M059J (cell line): ENCODE measurements around the gene CIB4. TPM values are rescaled to one million over a fixed set of nuclear protein-coding genes. Genes with fewer than 3 reads are reported as not detected.

Experiments
- DNase-seq: peaks from one replicate; pipeline ENCODE4 v3.0.0-alpha.2; 2012; ENCODE audit warnings: low read depth
- total RNA-seq: library from RNA; depleted of rRNA; stranded (reverse); fragments of >200 nt; shearing (Covaris generic); gene quantifications from 2 replicates; pipeline ENCODE4 v1.2.3, GENCODE V29; 2014

Gene CIB4
- total RNA-seq, 1 experiment from 2014 or later = not detected

DNA sequence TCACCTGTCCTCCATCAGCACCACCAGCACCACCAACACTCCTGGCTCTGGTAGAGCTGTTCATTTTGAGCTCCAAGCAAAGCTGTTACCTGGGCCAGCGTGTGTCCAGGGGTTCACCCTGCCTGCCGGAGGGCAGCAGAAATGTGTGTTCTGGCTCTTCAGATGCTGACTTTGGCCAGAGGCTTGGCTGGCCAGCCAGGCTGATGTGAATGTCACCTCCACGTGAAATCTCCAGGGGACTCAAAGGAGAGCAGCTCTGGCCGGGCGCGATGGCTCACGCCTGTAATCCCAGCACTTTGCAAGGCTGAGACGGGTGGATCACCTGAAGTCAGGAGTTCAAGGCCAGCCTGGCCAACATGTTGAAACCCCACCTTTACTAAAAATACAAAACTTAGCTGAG is 33.5 kb downstream of the CIB4 start:
- no peak for DNase-seq

GRCh38 chr2:26606847-26607190 is 34.3 kb downstream of the CIB4 start:
- no peak for DNase-seq

GRCh38 chr2:26605999-26606846 is 34.9 kb downstream of the CIB4 start:
- no peak for DNase-seq

DNA sequence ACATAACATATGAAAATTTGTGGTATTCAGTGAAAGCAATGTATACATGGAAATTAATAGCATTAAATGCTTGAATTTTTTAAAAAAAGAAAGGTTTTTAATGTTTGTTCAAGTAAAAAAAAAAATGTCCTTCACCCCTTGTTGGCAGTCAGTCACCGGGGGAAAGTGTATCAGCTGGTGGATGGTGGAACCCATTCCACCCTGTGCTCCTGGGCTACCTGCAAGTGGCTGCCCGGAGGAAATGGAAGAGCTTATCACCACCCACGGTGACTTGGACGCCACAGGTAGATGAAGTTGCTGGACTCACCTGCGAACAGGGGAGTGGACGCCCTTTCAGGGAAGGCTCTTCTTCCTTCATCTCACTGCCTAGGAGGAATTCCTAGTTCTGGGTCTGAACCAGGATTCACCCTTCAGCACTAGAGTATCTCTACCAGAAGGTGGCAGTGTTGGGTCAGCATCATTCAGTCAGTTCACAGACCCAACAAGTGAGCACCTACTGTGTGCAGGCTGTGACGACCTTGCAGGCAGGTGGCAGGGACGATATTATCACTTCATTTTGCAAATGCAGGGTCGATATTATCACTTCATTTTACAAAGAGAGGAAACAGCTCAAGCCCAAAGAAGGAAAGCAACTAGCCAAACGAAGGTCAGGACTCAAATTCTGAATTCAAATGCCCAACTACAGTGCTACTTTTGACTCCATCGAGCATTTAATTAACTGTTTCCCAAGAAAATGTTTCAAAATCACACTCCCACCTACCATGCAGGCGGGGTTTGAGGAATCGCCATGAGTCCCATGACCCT is 35.8 kb downstream of the CIB4 start:
- peak; percentile 48 for DNase-seq

- DNase-seq = no peak
Measured at GRCh38 chr2:26602575-26602974, 38.6 kb downstream of the CIB4 start.

DNA sequence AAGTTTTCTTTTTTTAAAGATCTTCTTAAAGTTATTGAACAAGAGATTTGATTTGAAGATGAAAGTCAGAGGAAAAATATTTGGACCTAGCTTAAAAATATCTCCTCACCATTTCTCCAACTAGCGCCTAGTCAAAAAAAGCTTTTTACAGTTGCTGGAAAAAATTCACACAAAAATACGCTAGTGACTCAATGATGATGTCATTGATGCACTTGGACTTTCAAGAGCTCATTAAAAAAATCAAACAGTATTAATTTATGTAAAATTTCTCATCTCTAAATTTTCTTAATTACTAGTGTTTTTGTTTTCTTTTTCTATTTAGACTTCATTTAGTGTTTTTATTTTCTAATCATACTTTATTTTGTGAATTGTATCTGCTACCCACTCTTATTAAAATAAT is 41.8 kb downstream of the CIB4 start:
- DNase-seq = no peak

GRCh38 chr2:26598996-26599373 is 42.2 kb downstream of the CIB4 start:
- no peak for DNase-seq

DNA sequence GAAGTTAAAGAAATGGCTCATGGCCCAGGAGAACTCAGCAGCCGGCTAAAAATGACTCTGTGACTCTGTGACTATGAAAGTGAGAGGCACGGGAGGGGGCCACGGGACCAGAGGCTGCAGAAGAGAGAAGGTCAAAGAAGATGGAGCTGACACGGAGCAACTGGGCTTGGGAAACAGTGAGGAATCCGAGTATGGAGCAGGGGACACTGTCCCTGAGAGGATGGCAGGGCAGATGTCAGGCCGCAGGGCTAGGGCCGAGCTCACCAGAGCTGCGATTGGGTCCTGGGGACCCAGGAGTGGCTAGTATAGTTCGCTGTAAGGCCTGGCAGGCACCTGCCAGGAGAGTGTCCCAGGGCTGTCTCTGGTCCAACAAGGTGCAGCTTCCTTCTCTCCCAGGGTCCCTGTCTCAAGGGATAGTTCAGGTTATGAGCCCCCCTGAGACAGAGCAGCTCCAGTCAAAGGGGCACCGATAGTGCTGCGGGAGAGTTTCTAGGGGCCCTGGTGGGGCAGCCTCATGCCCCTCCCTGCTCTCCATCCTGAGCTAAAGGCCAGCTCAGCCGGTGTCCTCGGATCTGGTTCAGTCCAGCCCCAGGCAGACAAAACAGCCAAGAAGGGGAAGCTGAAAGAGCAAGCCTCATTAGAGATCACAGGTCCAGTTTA is 42.7 kb downstream of the CIB4 start:
- no peak for DNase-seq

DNA sequence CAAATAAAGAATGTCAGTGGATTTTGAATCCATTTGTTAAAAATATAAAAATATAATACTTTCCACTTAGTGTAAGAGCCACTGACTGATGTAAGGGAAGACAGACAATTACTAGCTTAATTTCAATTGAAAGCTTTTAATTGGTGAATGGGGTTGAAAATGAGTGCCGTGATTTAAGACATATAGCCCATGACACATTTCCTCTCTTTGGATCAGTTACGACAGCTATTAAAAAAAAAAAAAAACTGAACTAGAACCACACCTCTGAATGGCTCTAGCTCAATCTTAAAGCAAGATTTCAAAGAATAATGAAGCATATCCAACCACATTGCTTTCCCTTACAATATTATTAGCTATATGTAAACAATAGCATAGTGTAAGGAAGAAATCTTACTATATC is 44.0 kb downstream of the CIB4 start:
- DNase-seq = no peak

DNA sequence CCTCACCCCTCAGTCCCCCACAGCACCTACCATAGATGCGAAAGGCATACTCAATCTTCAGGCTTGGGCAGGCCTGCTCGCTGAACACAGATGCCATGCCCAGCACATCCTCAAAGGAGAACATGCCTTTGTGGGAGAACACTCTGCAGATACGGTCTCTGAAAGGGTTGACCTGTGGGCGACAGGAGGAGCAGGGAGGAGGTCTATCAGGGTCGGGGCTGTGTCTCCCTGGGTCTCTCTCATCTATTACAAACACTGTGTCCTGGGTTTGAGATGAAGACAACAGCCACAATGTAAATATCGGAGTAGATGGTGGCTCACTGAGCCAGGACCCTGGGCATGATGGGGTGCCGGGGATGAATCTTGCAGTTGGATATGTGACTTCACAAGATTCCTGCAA is 46.0 kb downstream of the CIB4 start:
- DNase-seq = no peak

DNA sequence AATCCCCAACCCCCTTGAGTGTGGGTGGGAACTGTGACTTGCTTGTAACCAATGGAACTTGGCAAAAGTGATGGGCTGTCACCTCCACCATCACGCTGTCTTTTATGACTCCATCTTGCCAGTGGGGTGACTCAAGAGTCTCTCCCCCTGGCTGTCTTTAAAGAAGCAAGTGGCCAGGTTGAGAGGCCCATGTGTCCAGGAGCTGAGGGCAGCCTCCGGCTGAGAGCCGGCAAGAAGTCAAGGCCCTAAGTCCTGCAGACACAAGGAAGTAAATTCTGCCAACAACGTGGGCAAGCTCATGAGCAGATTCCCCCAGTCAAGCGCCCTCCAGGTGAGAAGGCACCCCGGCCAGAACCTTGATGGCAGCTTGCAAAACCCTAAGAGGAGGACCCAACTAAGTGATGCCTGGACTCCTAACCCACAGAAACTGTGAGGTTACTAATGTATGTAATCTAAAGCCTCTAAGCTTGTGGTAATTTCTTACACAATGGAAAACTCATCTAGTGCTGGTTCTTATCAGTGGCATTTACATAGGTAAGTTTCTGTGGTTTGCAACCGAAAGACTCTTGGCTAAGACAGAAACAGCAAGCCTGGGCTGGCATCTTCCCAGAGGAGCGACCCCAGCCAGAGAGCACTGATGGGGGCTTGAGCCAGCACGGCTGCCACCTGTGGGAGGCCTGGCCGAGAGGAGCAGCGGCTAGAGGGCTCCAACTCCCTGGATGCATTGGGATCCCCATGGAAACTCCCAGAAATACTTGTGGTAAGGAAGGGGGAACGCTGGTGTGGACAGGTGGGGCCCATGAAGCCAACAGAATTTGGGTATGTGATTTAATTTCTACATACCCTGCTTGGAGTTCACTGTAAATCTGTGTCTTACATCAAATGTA is 49.3 kb downstream of the CIB4 start:
- DNase-seq = no peak

GRCh38 chr2:26590980-26591618 is 50.1 kb downstream of the CIB4 start:
- DNase-seq = no peak

DNA sequence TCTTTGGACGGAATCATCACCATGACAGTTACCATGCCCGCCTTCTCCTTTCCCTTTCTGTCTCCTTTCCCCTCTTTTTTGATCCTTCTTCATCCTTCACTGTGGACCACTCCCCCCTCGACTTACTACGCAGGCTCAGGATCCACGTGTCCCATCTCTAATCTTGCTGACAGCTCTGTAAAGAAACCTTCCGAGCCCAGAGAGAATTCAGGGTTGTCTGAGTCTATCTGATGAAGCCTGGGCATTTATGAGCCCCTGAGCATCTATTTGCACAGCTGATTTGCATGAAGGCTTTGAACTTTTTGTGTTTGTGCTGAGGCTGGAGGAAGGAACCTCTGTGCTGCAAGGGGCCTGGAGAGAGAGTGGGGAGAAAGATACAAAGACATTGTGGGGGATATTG is 50.7 kb downstream of the CIB4 start:
- no peak for DNase-seq

DNA sequence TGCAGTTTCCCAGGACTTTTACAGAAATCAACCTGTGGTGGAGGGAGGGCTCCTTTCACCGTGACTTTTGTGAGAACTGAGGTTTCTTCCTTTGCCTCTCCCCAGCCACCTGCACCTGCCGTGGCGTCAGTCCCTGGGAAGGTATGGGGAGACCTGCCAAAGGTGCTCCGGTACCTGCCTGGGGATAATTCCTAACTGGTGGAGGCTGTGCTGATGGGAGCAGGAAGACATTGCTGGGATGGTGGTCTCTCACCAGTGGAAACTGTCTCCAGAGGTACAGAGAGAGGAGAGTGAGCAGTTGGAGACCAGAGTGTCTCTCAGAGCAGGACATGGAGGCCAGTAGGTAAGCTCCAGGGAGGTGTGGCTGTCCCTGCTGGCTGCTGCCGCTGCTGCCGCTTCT is 52.6 kb downstream of the CIB4 start:
- DNase-seq = no peak

- DNase-seq = no peak
Measured at GRCh38 chr2:26587994-26588393, 53.2 kb downstream of the CIB4 start.

- no peak for DNase-seq
Measured at GRCh38 chr2:26585966-26586365, 55.2 kb downstream of the CIB4 start.

DNA sequence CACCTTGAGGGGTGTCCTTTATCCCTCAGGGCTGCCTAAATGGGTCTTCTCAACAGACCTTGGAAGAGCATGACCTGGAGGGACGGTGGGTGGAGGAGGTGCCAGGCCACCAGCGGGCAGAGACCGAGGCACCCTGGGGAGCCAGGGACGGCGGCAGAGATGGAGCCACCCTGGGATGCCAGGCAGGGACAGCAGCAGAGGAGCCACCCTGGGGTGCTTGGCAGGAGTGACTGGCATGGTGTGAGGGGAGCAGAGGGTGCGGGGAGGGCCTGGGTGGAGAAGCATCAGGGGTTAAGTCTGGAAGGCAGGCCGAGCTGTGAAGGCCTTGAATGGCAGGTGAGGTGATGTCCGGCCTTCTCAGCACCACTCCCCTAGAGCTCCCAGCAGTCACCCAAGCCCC is 56.1 kb downstream of the CIB4 start:
- DNase-seq = no peak

DNA sequence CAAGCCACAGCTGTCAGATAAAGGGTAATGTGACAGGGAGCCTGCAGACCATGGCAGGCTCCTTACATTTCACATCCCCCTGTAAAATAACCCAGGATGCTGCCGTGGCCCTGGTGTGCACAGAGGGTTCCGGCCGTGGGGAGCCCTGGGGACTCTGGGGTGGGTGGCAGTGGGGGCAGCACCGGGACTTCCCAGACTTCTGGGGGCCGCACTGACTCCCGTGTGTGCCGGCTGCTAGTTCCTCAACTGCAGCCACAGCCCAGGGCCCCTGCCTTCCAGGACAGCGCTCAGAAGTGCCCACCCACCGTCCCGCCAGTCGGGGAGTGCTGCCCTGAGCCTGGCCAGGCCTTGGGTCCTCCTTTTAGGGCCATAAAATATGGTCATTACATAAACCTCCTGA is 56.5 kb downstream of the CIB4 start:
- DNase-seq = no peak

DNA sequence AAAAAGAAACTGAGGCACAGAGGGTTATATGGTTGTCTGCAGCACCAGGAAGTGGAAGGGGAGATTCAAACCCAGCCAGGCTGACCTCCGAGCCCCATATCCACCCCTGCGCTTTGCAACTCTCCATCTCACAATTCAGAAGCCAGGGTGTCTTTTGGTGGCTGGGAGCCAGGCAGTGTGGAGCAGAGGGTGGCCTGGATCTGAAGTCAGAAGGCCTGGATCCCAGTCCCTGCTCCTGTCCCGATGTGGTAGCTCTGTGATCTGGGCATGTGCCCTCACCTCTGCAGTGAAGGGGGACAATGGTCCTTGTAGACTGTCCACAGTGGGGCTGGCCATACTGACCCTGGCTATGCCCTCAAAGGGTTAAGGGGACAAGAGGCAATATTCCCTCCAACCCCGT is 57.0 kb downstream of the CIB4 start:
- no peak for DNase-seq

GRCh38 chr2:26583381-26583911 is 57.7 kb downstream of the CIB4 start:
- no peak for DNase-seq

DNA sequence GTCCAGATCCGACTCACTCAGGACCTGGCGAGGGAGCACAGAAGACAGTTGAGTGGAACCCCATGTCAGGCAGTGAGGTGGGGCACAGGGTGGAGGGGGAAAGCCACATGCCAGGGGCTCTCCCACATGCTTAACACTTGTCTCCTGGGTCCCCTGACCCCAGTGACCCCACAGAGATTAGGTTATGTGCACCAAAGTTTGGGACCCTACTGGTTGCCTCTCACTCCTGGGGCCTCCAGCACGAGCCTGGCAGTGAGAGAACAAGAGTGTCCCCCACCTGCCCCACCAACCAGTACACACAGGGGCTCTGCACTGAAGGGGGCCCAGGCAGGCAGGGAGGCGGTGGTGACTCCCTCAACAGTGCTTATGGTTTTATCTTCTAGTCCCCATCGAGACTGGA is 58.3 kb downstream of the CIB4 start:
- no peak for DNase-seq
